ENCODE data around the gene PARP2.

PARP2 gene

GRCh38 chr14:20400965-20401593, 57.6 kb downstream of the PARP2 start:
- DNase-seq (ENCODE audit: low spot score): no peak

GRCh38 chr14:20403521-20403920, 60.1 kb downstream of the PARP2 start:
- no peak for DNase-seq (ENCODE audit: low spot score)
